CD4-positive, alpha-beta T cell treated with Interleukin-12 subunit alpha and Interleukin-12 subunit beta, for 1 hour (primary cell): ENCODE measurements around the gene DDX18.
"Not testable (repeated sequence)": the region's sequence is repeated elsewhere in the genome, so short reads cannot be mapped to it uniquely, and the experiment has no call there.

Experiments used
- DNase-seq: peaks from one replicate; pipeline ENCODE4 v3.0.0-alpha.2; 2020

Gene DDX18

DNA sequence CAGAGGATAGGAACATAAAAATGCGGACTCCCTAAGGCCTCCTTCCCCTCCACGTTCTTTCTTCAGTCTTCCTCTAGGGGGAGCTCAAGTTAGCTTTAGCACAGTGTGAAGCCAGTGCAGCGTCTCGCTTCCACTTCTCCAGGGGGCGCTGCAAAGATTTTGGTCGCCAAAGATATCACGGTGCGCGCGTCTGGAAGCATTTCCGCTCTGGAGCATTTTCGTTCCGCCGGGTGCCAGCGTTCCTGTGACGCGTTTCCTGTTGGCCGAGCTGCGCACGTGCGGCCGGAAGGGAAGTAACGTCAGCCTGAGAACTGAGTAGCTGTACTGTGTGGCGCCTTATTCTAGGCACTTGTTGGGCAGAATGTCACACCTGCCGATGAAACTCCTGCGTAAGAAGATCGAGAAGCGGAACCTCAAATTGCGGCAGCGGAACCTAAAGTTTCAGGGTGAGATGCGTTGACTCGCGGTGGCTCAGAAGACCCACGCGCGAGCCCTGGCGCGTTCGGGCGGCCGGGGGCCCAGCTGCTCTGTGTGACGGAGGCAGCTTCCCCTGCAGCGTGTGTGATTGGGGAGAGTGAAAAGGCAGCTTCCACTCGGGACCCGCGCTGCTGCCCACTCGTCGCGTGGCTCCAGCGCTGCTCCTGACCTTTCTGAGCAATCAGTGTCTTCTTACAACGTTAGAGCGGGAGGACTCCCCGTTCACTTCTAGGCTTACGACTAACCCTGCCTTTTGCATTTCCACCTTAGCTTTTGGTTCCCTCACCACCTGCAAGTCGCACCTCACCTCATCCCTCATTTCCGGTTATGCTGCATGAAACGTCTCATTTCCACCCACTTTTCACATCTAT lies at the start of gene DDX18:
TSS of gene DDX18 (plus strand) at position 275 of the 848 bp plus-strand sequence. CDS start at position 362, 87 bp downstream.
- DNase-seq: peak; percentile 98

- DNase-seq: no peak
Observed at GRCh38 chr2:117770730-117771129, 43.8 kb upstream of the DDX18 start.

- DNase-seq: no peak
Observed at GRCh38 chr2:117771969-117772630, 42.4 kb upstream of the DDX18 start.

DNA sequence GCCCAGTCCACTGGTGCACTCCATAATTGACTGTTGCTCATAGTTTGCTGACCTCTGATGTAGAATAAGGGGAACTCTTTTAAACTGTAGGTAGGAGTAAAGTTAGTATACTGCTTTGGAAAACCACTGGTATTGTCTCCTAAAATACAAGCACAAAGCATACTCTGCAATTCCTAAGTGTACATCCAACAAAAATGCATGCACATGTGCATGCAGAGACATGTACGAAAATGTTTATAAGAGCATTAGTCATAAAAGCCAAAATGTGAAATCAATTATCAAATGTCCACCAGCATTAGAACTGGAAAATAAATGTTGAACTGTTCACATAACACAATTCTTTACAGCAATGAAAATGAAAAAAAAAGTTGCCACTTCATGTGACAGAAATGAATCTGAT lies 39.8 kb upstream of the DDX18 start:
- no peak for DNase-seq

- no peak for DNase-seq
Observed at GRCh38 chr2:117775703-117776219, 38.7 kb upstream of the DDX18 start.

DNA sequence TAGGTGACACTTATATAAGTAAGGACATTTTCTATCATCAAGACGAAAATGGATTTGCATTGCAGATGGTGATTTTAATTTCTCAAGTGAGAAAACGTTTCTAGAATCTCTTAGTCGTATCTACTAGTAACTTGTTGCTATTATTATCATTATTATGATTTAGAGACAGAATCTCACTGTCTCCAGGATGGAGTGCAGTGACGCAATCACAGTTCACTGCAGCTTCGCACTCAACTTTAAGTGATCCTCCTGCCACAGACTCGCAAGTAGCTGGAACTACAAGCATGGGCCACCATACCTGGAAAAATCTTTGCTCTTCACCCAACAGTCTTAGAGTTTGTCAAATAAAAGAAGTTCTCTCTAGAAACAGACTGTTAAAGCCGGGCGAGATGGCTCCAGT lies 37.6 kb upstream of the DDX18 start:
- no peak for DNase-seq

DNA sequence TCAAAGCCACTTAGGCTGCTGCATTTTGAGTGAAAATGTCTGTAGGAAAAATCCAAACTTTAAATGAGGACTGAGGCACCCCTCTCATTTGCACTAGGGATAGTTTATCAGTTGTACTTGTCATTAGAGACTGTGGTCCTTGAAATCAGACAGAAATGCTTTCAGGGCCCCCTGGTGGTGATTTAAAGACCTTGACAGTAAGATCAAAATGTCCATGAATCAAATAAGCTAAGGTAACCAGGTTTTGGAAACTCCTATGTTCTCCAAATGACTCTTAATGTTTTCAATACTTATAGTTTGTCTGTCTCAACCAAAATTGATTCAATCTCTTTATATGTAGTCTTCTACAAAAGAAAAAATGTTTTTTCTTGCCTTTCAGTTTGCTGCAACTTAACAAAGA lies 28.8 kb upstream of the DDX18 start:
- peak; percentile 39 for DNase-seq

GRCh38 chr2:117786520-117786919 lies 28.0 kb upstream of the DDX18 start:
- no peak for DNase-seq

DNA sequence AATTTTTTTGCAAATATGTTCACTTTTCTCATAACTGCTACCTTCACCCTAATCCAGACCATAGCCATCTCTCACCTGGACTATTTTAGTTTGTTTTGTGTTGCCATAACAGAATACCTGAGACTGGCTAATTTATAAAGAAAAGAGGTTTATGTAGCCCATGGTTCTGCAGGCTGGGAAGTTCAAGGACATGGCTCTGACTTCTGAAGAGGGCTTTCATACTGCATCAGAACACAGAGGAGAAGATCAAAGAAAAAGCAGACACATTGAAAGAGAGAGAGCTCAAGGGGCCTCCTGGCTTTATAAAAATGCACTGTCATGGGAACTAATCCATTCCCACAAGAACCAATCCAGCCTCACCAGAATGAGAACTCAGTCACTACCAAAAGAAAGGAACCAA lies 25.0 kb upstream of the DDX18 start:
- DNase-seq: no peak

DNA sequence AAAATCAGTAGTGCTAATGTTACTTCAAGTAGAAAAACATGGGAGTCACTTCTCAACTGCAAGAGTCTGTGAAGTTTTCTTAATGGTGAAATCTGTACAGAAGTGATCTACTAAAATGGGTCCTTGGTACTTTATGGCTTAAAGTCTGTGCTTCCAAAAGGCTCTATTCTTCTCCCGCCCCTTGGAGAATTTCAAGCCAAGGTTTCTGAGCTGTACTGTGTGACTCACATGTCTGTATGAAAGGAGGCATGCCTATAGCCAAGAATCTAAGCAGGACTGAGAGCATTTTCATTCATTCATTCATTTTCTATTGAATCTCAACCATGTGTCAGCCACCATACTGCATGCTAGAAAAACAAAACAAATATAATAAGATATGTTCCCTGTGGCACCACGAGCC lies 19.8 kb upstream of the DDX18 start:
- DNase-seq: no peak

GRCh38 chr2:117801826-117802225 lies 12.7 kb upstream of the DDX18 start:
- DNase-seq: no peak

DNA sequence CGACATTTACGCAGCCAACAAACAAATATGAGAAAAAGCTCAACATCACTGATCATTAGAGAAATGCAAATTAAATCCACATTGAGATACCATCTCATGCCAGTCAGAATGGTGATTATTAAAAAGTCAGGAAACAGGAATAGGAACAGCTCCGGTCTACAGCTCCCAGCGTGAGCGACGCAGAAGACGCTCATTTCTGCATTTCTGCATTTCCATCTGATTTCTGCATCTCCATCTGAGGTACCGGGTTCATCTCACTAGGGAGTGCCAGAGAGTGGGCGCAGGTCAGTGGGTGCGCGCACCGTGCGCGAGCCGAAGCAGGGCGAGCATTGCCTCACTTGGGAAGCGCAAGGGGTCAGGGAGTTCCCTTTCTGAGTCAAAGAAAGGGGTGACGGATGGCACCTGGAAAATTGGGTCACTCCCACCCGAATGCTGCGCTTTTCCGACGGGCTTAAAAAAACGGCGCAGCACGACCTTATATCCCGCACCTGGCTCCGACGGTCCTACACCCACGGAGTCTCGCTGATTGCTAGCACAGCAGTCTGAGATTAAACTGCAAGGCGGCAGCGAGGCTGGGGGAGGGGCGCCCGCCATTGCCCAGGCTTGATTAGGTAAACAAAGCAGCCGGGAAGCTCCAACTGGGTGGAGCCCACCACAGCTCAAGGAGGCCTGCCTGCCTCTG lies 10.7 kb upstream of the DDX18 start:
- DNase-seq: not testable (repeated sequence)

- DNase-seq: no peak
Observed at GRCh38 chr2:117812443-117812842, 2.0 kb upstream of the DDX18 start.

GRCh38 chr2:117815946-117816345 lies 1.5 kb downstream of the DDX18 start:
- no peak for DNase-seq

DNA sequence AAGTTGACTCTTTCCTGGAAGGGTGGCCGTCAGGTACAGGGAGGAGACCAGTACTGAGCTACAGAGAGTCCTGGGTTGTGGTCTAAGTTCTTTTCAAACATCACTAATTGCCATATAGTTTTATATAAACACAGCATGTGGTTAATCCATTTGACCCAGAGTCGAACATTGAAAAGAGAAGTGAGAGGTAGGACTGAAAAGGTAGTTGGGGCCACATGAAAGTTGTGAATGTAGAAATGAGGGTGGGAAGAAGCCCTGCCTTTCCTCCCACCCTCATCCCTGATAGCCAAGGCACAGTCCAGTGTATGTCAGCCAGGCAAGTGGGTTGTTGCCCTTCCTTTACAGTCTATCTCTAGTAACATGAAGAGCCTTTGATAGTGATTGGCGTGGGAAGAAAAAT lies 4.4 kb downstream of the DDX18 start:
- DNase-seq: no peak

- no peak for DNase-seq
Observed at GRCh38 chr2:117820444-117820843, 6.0 kb downstream of the DDX18 start.

DNA sequence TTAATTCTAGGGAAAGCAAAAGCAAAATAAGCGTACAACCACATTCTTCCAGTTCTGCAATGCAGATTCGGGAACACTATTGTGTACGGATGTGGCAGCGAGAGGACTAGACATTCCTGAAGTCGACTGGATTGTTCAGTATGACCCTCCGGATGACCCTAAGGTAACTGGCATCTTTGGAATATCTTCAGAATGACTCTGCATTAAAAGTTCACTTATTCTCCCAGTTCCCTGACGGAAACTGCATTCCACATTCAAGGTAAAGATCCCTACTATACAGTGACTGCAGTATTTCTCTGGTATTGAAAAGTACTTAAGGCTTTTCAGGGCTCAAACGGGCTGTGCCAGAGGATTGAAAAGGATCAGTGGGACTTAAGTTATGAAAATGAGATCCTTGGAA lies 10.9 kb downstream of the DDX18 start:
- no peak for DNase-seq

DNA sequence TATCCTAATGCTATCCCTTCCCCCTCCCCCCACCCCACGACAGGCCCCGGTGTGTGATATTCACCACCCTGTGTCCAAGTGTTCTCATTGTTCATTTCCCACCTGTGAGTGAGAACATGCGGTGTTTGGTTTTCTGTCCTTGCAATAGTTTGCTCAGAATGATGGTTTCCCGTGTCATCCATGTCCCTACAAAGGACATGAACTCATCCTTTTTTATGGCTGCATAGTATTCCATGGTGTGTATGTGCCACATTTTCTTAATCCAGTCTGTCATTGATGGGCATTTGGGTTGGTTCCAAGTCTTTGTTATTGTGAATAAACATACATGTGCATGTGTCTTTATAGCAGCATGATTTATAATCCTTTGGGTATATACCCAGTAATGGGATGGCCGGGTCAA lies 13.0 kb downstream of the DDX18 start:
- DNase-seq: not testable (repeated sequence)

- DNase-seq: no peak
Observed at GRCh38 chr2:117828870-117829269, 14.4 kb downstream of the DDX18 start.

DNA sequence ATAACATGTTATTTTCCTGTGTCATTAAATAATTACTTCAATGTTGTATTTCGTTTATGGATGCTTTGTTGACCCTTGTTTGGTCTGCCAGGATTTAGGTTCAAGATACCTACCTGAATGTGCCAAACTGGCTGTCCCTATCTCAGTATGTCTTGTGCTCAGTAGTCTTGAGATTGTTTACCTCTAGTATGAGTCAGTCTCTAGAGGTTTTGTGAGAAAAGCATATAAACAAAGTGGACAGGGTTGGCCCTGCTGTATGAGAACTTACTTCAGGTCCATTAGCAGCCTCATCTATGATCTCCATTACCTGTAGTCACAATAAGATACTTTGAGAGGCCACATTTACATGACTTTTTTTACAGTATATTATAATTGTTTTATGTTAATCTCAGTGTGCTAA lies 17.8 kb downstream of the DDX18 start:
- DNase-seq: no peak

DNA sequence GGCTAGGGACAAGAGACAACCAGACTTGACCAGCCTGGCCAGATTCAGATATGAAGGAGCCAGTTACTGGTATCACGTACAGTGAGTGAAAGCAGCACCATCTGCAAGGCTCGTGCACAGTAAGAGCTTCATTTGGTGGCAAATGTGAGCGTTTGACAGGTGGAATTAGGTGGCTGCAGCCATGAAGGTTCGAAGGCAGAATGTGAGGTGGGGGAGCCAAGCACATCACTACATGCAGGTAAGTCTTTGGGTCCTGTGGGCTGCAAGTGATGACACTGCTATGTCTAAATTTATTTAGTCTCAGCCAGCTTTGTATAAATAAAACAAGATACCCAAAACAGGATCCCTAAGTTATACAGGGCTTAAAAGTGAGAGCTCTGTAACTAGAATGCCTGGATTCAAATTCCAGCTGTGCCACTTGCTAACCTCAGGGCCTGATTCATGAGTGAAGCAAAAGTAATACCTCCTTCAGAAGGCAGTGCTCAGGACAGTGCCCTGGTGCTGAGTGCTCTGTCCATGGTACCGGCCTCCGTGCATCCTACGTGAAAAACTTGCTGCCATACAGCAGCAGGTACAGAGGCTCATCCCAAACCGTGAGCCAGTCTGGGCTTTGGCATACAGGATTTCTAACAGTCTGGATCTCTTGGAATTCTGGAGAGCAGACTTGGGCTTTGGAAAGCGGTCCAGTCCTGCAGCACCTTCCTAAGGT lies 18.6 kb downstream of the DDX18 start:
- DNase-seq: no peak

DNA sequence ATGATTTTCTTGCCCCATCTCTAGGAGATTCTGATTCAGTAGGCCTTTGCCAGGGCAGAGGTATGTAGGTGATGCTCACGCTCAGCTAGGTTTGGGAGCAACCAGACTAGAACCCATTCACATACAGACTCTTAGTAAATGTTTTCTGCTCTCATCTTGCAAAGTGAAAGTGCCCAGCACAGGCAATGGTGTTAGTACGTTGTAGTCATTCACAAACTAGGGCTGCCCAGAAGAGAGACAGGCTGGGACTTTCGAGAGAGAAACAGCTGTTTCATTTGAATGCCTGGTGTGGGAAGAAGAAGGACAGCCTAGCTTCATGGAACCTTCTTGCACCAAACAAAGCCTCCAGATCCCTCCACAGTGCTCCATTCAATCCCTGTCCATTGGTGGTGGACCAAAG lies 19.4 kb downstream of the DDX18 start:
- DNase-seq: no peak

DNA sequence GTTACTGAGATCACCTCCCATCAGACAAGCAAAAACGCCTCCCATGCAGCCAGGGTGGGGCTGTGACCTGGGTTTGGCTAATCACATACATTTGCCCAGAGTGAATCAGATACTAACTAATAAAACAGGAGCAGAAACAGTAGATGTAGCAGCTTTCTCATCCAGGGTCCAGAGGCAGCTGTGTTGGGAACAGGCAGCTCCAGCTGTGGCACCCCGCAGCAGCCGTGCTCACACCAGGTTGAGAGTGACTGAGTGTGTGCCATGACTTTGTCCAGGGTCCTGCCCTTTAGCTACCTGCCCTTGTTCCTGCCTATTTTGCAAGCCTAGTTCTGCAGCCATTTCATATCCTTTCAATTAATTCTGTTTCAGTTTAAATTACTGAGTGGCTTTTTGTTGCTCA lies 20.5 kb downstream of the DDX18 start:
- no peak for DNase-seq
